HCEC 1CT (cell line): ENCODE data around the gene GALR3.

ENCODE experiments used
- DNase-seq: peaks from one replicate; pipeline ENCODE4 v3.0.0-alpha.2; 2017

Gene GALR3

GRCh38 chr22:37803639-37804351, 19.4 kb upstream of the GALR3 start:
- DNase-seq, result no peak

GRCh38 chr22:37804352-37804880, 18.8 kb upstream of the GALR3 start:
- no peak for DNase-seq

DNA sequence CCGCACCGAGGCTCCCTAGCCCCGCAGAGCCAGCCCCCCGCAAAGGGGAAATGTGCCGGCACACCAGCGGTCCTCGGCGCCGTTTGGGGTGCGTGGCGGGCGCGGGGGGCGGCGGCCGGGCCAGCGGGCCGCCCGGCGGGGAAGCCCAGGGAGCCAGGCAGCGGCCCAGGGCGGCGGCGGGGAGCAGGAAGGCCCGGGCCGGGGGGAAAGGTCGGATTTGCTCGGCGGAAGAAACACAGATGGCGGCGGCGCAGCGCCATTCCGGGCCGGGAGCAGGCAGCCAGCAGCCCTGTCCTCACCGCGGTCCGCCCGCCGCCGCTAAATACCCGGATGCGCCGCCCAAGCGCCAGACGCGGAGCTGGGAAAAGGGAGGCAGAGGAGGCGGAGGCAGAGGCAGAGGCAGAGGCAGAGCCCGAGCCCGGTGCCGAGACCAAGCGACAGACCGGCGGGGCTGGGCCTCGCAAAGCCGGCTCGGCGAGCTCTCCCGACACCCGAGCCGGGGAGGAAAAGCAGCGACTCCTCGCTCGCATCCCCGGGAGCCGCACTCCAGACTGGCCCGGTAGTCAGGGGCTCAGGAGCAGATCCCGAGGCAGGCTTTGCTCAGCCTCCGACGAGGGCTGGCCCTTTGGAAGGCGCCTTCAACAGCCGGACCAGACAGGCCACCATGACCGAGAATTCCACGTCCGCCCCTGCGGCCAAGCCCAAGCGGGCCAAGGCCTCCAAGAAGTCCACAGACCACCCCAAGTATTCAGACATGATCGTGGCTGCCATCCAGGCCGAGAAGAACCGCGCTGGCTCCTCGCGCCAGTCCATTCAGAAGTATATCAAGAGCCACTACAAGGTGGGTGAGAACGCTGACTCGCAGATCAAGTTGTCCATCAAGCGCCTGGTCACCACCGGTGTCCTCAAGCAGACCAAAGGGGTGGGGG, 18.0 kb upstream of the GALR3 start:
- DNase-seq, result peak; percentile 80

GRCh38 chr22:37805810-37806277, 17.3 kb upstream of the GALR3 start:
- no peak for DNase-seq

GRCh38 chr22:37806409-37807333, 16.5 kb upstream of the GALR3 start:
- DNase-seq, result peak; percentile 44

DNA sequence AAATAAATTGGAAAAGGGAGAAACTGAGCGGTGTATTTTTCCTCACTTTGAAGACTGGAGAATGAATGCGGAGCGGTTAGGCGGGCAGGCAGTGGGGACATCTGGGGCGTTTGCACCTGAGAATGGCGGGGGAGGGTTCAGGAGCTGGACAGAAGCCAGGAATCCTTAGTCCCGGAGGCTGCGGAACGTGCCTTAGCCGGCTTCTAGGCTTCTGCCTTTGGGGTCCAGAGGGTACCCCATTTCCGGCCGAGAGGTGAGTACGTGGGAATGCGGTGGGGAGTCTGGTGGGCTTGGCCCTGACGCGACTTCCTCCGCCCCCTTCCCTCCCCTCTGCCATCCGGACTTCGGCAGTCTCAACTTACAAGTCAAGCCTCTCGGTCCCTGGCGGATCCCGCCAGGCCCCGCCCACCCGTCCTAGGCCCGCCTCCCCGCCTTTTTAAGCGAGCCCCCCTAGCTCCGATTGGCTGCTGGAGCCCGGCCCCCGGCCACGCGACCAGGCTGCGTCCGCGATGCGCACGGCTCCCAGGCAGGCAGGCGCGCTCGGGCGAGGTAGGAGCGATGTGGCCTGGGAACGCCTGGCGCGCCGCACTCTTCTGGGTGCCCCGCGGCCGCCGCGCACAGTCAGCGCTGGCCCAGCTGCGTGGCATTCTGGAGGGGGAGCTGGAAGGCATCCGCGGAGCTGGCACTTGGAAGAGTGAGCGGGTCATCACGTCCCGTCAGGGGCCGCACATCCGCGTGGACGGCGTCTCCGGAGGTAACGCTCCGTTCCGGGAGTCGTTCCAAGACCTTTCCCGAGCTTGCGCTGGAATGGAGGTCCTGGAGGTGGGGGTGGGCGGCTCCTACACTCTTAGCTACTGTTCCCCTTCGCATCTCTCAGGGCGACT, 15.5 kb upstream of the GALR3 start, which contains the start of gene GCAT:
TSS of gene GCAT (plus strand) at position 525 of the 884 bp plus-strand sequence. CDS start at position 559, 34 bp downstream.
- peak; percentile 94 for DNase-seq

DNA sequence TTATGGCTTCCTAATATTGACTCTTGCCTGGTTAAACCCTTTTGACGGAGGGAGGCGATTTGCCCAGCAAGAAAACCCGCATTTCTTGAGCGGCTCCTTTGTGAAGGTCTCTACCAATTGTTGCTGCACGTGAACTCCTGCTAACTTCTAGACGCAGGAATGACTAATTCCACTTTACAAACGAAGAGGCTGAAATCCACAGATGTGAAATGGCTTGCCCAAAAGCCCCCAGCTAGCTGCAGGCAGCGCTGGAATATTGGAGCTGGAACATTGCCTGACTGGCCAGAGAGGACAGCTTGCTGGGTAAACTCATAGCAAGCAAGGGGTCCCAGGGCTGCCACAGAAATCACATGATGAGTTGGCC, 14.9 kb upstream of the GALR3 start:
- DNase-seq, result peak; percentile 31

DNA sequence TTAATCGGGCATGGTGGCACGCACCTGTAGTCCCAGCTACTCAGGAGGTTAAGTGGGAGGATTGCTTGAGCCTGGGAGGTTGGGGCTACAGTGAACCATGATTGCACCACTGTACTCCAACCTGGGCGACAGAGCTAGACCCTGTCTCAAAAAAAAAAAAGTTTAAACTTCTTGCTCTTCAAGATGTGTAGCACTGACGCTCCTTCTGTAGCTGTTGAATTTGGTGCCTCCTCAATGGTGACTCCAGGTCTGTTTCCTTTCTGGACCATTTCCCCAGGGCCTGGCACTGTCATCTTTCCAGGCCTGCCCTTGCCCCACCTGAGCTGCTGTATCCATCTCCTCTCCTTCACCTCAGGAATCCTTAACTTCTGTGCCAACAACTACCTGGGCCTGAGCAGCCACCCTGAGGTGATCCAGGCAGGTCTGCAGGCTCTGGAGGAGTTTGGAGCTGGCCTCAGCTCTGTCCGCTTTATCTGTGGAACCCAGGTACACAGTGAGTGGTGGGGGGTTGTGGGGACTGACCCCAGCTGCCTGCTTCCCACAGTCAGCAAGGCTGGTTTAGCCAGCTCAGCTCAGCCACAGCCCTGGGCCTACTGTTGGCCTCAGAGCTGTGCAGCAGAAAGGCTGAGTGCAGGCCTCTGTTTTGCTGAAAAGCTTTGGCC, 13.4 kb upstream of the GALR3 start:
- DNase-seq, result no peak

GRCh38 chr22:37811867-37812266, 11.3 kb upstream of the GALR3 start:
- no peak for DNase-seq

- no peak for DNase-seq
Observed at GRCh38 chr22:37812869-37813678, 10.1 kb upstream of the GALR3 start.

- DNase-seq, result no peak
Observed at GRCh38 chr22:37815593-37815992, 7.6 kb upstream of the GALR3 start.

- DNase-seq, result no peak
Observed at GRCh38 chr22:37816543-37817180, 6.5 kb upstream of the GALR3 start.

GRCh38 chr22:37817705-37818408, 5.3 kb upstream of the GALR3 start:
- DNase-seq, result peak; percentile 72

GRCh38 chr22:37818409-37819104, 4.6 kb upstream of the GALR3 start:
- DNase-seq, result peak; percentile 33

- DNase-seq, result no peak
Observed at GRCh38 chr22:37819105-37819433, 4.1 kb upstream of the GALR3 start.

DNA sequence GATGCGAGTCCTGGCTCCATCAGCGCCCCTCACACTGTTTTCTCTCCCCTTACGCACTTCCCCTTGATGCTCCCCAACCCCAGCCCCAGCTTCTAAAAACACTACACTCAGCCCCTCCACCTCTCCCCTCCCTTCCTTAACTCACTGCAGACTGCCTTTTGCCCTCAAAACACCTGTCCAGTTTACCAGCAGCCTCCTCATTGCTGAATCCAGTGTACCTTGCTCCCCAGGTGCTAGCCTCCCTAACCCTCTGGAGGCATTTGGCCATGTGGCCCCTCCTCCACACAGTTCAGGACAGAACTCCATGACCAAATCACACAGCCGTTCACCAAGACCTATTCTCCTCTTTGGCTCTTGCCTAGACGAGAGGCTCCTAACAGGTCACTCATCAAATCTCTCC, 2.8 kb upstream of the GALR3 start:
- no peak for DNase-seq

DNA sequence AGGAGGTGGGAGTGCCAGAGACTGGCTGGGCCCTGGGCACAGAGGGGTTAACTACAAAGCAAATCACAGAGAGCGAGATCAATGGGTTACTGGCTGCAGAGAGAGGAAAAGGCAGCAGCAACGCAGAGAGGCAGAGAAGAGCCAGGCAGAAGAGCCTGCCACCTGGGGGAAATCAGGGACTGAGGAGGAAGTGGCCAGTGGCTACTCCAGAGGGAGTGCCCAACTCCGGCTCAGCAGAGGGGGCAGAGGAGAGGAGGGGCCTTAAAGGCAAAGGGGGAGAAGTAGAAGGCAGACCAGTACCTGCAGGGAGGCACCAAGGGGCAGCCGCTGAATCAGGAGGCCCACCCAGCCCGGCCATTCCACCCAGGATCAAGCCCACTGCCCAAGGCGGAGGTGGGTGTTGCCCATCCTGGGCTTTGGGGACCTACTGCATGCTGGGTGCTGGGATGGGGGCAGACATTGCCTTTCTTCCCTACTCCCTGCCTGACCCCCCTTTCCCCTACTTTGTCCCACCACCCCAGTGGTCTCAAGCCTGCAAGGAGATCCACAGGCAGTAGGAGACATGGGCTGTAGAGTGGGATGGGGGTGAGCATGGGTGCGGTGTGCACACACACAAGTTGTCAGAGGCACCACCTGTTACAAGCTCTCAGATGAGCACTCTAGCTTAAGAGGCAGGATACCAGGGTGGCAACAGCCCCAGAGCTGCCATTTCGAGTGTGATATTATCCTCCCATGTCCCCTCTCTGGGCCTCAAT, 926 bp upstream of the GALR3 start:
- no peak for DNase-seq
